ENCODE data around the gene MCCD1. TPM values are rescaled to one million over a fixed set of nuclear protein-coding genes. Genes with fewer than 3 reads are reported as not detected.
"Not testable (repeated sequence)": the region's sequence is repeated elsewhere in the genome, so short reads cannot be mapped to it uniquely, and the experiment has no call there.

The MCCD1 gene
- total RNA-seq, 2 donors from 2014 or later = not detected

DNA sequence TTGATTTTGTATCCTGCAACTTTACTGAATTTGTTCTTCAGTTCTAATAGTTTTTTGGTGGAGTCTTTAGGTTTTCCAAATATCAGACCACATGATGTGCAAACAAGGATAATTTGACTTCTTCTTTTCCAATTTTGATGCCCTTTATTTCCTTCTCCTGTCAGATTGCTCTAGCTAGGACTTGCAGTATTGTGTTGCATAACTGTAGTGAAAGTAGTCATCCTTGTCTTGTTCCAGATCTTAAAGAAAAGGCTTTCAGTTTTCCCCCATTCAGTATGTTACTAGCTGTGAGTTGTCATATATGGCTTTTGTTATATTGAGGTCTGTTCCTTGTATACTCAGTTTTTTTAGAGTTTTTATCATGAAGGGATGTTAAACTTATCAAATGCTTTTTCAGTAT is 26.2 kb upstream of the MCCD1 start:
- no peak overlapping the region for H3K4me3 Mint-ChIP-seq
- TF ChIP-seq, protein P1, sequence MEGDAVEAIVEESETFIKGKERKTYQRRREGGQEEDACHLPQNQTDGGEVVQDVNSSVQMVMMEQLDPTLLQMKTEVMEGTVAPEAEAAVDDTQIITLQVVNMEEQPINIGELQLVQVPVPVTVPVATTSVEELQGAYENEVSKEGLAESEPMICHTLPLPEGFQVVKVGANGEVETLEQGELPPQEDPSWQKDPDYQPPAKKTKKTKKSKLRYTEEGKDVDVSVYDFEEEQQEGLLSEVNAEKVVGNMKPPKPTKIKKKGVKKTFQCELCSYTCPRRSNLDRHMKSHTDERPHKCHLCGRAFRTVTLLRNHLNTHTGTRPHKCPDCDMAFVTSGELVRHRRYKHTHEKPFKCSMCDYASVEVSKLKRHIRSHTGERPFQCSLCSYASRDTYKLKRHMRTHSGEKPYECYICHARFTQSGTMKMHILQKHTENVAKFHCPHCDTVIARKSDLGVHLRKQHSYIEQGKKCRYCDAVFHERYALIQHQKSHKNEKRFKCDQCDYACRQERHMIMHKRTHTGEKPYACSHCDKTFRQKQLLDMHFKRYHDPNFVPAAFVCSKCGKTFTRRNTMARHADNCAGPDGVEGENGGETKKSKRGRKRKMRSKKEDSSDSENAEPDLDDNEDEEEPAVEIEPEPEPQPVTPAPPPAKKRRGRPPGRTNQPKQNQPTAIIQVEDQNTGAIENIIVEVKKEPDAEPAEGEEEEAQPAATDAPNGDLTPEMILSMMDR (conservative IDR thresholded peaks at IDR 0.05) = no peak
- no peaks in the 10 kb centered on the region for H3K4me1 ChIP-seq (ENCODE audit: control insufficient read depth, insufficient read depth, low read length)
- no peaks in the 10 kb centered on the region for H3K36me3 ChIP-seq (ENCODE audit: control insufficient read depth, insufficient read depth, low read length)
- H3K27ac Mint-ChIP-seq = no peak overlapping the region
- H3K4me1 Mint-ChIP-seq = peaks cover 20% of the 10 kb centered on the region
- no peaks in the 10 kb centered on the region for H3K9me3 Mint-ChIP-seq
- no peak overlapping the region for H3K4me3 ChIP-seq (ENCODE audit: low read length)
- H3K9me3 ChIP-seq (ENCODE audit: control insufficient read depth, low read length) = no peaks in the 10 kb centered on the region
- DNase-seq = no peak
- no peak overlapping the region for H3K9ac ChIP-seq (ENCODE audit: extremely low read depth, low read length, poor library complexity, severe bottlenecking)
- H3K36me3 Mint-ChIP-seq (ENCODE audit: low read depth) = peaks cover 3% of the 10 kb centered on the region
- no peak overlapping the region for H3K27ac ChIP-seq (ENCODE audit: low read depth, low read length)
- H3K27me3 ChIP-seq (ENCODE audit: control insufficient read depth, insufficient read depth, low read length, poor library complexity, severe bottlenecking) = peaks cover 14% of the 10 kb centered on the region
- peaks cover 18% of the 10 kb centered on the region for H3K27me3 Mint-ChIP-seq (ENCODE audit: insufficient read depth)

DNA sequence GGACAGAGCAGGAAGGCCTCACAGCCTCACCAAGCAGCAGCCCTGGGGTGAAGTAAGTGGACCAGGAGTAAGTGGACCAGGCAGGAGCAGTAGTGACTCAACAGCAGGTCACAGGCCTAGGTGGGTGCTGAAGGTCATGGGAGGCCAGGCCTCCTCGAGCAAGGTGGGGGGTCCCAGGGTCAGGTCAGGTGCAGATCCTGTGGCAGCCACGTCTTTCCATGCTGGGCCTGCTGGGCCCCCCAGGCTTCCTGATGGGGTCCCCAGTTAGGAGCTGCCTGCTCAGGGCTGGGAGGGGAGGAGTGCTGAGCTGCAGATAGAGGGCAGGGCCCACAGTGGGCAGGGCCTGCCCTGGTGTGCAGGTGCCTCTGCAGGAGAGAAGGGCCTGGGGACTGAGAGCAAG is 19.7 kb upstream of the MCCD1 start:
- not testable (repeated sequence) for H3K27ac Mint-ChIP-seq; H3K27me3 Mint-ChIP-seq (ENCODE audit: insufficient read depth); H3K4me3 ChIP-seq (ENCODE audit: low read length); H3K4me1 ChIP-seq (ENCODE audit: control insufficient read depth, insufficient read depth, low read length); H3K36me3 ChIP-seq (ENCODE audit: control insufficient read depth, insufficient read depth, low read length); H3K4me1 Mint-ChIP-seq; H3K9me3 ChIP-seq (ENCODE audit: control insufficient read depth, low read length); DNase-seq; H3K27ac ChIP-seq (ENCODE audit: low read depth, low read length); H3K27me3 ChIP-seq (ENCODE audit: control insufficient read depth, insufficient read depth, low read length, poor library complexity, severe bottlenecking); H3K9ac ChIP-seq (ENCODE audit: extremely low read depth, low read length, poor library complexity, severe bottlenecking); H3K4me3 Mint-ChIP-seq
- 70% methylated on average over 2 of the region's 2 CpGs; no CpG with 5 or more reads in 1 of the 2 experiments for WGBS, 2 experiments (ENCODE audit: insufficient coverage in 1 of 2, insufficient read length in 1 of 2)
- Mint-ChIP-seq H3K9me3 (peaks cover 11% of the 10 kb centered on the region), H3K36me3 (ENCODE audit: low read depth) (peaks cover 37% of the 10 kb centered on the region)

DNA sequence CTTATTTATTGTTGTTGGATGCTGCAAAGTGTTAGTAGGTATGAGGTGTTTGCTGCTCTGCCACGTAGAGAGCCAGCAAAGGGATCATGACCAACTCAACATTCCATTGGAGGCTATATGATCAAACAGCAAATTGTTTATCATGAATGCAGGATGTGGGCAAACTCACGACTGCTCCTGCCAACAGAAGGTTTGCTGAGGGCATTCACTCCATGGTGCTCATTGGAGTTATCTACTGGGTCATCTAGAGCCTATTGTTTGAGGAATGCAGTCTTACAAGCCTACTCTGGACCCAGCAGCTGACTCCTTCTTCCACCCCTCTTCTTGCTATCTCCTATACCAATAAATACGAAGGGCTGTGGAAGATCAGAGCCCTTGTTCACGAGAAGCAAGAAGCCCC is 18.8 kb upstream of the MCCD1 start:
- WGBS, 2 experiments (ENCODE audit: insufficient coverage in 1 of 2, insufficient read length in 1 of 2) = 84 to 88% methylated on average over 4 of the region's 4 CpGs
- no peaks in the 10 kb centered on the region for H3K27me3 ChIP-seq (ENCODE audit: control insufficient read depth, insufficient read depth, low read length, poor library complexity, severe bottlenecking)

More for the DNA sequence above, 18.8 kb upstream of the MCCD1 start:
- Mint-ChIP-seq H3K27me3 (ENCODE audit: insufficient read depth) (no peaks in the 10 kb centered on the region), H3K4me3 (no peak overlapping the region), H3K9me3 (peaks cover 11% of the 10 kb centered on the region), H3K36me3 (ENCODE audit: low read depth) (peaks cover 37% of the 10 kb centered on the region), H3K27ac (no peak overlapping the region), H3K4me1 (no peaks in the 10 kb centered on the region)
- TF ChIP-seq, protein P1 (conservative IDR thresholded peaks at IDR 0.05) = no peak
- Histone ChIP-seq H3K4me3 (ENCODE audit: low read length) (no peak overlapping the region), H3K36me3 (ENCODE audit: control insufficient read depth, insufficient read depth, low read length) (no peaks in the 10 kb centered on the region), H3K9ac (ENCODE audit: extremely low read depth, low read length, poor library complexity, severe bottlenecking) (no peak overlapping the region), H3K9me3 (ENCODE audit: control insufficient read depth, low read length) (peaks cover 7% of the 10 kb centered on the region), H3K27ac (ENCODE audit: low read depth, low read length) (no peak overlapping the region), H3K4me1 (ENCODE audit: control insufficient read depth, insufficient read depth, low read length) (no peaks in the 10 kb centered on the region)
- DNase-seq = no peak
